ENCODE measurements around the gene SLC22A23. TPM values are rescaled to one million over a fixed set of nuclear protein-coding genes. Genes with fewer than 3 reads are reported as not detected.
"Not testable (repeated sequence)": the region's sequence is repeated elsewhere in the genome, so short reads cannot be mapped to it uniquely, and the experiment has no call there.

SLC22A23 gene
- polyA plus RNA-seq, 1 donor: 2.4 TPM

DNA sequence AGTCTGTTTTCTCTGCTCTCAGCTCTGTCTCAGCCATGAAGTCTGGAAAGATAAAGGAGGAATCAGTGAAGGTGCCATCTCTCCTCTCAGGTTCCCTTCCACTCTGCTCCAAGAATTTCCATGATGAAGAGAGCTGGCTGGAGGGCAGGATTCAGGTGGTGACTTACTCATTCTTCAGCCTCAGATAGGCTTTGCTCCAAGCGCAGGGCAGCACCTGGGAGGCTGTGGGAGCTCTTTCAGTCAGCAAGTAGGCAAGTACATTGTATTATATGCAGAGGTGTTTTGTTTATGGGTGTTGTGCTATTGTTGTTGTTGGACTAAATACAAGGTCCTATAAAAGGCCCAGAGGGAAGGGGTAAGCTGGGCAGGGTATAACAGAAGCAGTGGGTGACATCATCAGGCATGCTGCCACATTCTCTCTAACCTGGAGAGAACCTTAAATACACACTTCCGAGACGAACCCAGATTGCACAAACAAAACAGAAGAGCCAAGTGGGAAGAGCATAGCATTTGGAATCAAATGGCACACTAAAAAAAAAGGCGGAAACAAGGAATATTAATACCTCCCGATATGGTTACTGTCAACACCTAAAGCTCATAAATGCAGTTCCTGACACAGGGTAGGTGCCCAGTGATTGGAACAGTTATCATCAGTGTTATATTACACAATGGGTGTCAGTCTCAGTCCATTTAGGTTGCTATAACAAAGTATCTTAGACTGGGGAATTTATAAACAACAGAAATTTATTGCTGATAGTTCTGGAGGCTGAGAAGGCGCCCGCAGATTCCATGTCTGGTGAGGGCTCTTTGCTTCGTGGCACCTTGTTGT lies 212.6 kb downstream of the SLC22A23 start:
- no peak for DNase-seq (ENCODE audit: low read depth)

DNA sequence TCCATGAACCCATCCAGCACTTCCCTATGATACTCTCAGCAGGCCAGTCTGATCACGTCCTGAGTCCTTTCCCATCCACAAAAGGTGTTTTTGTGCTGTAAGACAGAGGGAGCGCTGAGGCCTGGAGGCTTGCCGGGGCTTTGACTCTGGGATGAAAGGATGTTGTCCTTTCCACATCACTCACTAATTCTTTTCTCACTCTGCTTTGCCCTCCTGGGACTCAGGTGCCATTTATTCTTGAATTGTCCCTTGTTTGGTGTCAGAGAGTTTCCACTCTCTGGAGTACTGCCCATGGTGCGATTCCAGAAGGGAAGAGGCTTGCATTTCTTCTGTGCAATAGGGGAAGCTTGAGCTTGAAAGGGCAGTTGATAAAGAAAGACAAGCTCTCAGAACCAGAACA lies 214.1 kb downstream of the SLC22A23 start:
- DNase-seq (ENCODE audit: low read depth): no peak

DNA sequence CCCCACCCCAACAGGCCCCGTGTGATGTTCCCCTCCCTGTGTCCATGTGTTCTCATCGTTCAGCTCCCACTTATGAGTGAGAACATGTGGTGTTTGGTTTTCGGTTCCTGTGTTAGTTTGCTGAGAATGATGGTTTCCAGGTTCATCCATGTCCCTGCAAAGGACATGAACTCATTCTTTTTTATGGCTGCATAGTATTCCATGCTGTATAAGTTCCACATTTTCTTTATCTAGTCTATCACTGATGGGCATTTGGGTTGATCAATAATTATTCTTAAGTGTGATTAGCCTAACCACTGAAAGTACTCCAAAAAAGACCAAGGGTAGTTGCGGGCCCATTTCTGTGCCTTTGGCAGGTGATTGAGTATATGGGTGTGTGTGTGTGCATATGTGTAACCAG lies 215.1 kb downstream of the SLC22A23 start:
- DNase-seq (ENCODE audit: low read depth): not testable (repeated sequence)

DNA sequence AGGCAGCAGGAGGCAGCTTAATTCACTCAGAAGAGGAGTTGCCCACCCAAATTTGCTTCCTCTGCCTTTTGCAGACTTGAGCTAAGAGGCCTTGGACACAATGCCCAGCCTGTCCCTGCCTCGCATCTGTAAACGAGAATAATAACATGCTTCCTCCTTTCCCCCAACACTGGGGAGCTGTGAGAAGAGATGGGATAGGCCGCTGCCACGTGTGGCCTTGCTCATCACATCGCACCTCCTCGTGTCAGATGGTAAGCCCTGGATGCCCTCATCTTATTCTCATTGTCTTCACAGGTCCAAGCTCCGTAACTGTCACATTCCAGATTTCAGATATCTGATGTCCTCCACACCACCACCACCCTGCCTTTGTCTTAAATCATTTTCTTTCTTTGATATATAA lies 216.3 kb downstream of the SLC22A23 start:
- DNase-seq (ENCODE audit: low read depth): no peak

GRCh38 chr6:3239110-3239830 lies 217.6 kb downstream of the SLC22A23 start:
- DNase-seq (ENCODE audit: low read depth): no peak

GRCh38 chr6:3237761-3238662 lies 218.8 kb downstream of the SLC22A23 start:
- DNase-seq (ENCODE audit: low read depth): no peak

GRCh38 chr6:3236005-3236404 lies 220.8 kb downstream of the SLC22A23 start:
- no peak for DNase-seq (ENCODE audit: low read depth)

DNA sequence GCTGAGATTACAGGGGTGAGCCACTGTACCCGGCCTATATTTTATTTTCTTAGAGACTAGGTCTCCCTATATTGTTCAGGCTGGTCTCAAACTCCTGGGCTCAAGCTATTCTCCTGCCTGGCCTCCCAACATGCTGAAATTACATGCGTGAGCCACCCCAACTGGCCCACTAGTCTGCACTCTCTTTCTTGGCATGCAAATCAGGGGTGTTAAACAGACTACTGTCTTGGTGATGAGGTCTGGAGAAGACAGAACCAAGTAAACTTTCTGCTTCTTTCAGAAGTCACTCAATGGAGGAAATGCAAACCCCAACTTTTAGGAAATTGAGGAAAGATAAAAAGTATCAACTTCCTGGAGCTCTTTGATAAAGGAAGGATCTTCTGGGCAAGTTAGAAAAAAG lies 221.4 kb downstream of the SLC22A23 start:
- DNase-seq (ENCODE audit: low read depth): no peak

- DNase-seq (ENCODE audit: low read depth): no peak
Observed at GRCh38 chr6:3233904-3234303, 222.9 kb downstream of the SLC22A23 start.

DNA sequence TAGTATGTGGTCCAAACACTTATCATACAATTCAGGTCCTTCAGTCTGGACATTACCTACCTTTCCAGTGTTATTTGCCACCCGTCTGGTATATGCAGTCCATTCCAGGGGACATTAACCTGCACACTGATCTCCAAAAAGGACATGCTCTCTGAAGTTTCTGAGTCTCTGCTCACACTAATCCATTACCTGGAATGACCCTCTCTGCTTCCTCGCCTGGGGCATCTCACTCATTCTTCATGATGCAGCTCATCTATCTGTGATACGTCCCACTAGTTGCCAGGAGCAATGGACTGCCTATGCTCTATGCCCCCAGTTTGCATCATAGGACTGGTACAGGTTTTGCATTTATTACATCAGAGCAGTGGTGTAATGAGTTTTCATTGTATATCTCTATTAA lies 223.5 kb downstream of the SLC22A23 start:
- DNase-seq (ENCODE audit: low read depth): no peak

- DNase-seq (ENCODE audit: low read depth): no peak
Observed at GRCh38 chr6:3232017-3232945, 224.6 kb downstream of the SLC22A23 start.

DNA sequence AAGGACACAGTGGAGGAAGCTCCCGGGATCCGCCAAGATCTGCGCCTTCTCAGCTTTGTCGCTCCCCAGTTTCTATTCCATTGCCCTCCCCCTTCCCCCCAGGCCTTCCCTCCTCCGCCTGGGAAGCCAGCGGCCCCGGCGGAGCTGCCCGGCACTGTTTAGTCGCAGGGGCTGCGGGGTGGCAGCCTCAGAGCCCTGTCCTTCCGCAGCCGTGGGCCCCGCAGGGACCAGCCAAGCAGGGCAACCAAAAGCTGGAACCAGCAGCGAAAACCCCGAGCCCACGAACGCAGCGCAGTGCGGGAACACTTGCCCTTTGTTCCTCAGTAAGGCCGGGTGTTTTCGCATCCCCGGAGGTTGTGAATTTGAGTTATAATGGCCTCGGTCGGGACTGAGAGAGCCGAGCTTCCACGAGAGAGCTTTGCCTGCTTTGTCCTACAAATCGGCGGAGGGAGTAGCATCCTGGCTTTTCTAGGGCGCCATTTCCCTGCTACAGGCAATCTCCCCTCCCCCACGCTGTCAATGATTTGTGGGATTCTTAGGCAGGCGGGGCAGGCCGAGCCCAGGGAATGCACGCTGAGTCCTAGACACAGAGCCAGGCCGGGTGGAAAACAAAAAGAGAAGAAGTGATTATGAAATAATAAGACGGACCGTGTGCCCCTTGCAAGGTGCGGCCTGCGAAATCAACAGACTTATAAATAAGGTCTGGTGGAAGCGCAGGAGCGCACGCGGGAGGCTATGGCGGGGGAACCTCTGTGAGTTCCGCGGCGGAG lies 225.4 kb downstream of the SLC22A23 start:
- DNase-seq (ENCODE audit: low read depth): no peak

DNA sequence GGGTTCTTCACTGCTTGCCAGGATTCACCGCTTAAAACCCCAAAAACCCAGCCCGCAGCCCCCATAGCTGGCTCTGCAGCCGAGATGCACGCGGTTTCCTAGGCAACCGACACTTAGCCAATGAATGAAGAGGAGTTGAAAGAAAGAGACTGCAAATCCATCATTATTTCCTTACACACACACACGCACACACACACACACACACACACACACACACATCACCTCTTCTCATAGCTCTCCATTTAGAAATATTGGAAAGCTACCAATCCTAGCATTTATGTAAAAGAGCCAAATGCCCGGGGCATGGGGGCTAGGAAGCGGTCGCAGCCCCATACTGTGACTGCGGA lies 226.0 kb downstream of the SLC22A23 start:
- no peak for DNase-seq (ENCODE audit: low read depth)

DNA sequence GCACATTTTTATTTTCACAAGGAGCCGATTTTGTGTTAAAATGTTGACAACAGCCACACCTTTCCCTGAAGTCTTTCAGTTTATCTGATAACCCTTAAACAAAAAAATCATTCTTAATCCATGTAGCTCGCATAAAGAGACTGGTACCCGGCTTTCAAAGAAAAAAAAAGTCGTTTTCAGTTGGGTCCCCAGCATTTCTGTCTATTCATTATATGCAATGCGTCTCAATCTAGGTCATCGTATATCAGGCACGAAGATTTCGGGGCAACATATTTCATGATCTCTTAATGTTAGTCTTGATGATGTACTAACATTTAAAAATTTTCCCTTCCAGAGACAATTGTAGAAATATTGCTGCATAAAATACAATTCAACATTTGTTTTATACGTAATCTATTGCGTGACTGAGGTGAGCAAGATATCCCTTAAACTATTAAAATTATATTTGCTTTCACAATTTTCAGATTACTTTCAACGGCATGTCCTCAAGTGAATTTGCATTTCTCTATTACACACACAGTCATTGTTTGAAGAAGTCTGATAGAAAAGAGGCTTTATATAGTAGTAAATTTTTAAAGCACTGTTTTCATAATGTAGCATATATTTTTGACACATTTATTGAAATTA lies 226.5 kb downstream of the SLC22A23 start:
- no peak for DNase-seq (ENCODE audit: low read depth)

- no peak for DNase-seq (ENCODE audit: low read depth)
Observed at GRCh38 chr6:3229566-3230178, 227.2 kb downstream of the SLC22A23 start.

DNA sequence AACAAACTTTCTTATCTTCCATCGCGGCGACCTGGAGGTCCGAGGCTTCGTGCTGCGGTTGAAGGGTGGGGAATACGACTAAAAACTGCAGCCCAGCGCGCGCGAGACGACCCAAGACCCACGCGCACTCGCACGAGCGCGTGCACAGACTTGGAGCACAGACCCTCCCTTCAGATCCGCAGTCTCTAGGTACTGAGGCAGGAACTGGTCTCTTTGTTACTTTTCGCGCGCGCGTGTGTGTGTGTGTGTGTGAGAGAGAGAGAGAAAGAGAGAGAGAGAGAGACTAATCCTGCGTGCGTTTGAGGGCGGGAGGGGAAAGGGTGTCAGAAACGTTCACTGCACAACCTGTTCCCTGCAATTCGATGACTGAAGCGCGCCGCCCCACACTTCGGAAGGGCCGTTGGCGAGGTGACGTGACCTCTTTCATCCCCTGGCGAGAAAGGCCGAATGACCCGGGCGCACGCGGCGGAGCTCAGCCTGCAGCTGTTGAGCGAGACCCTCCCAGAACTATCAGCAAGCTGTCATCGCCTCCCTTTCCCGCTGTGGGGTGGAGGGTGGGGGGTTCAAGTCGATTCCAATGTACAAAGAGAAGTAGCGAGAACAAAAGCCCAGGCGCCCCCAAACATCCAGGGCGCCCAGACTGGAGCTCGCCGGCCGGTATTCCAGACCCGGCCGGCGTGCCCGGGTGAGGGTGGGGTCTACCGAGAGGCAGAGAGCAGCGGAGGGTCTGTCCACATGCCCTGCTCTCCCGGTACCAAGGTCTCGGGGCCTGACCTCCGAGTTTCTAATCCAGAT lies 227.9 kb downstream of the SLC22A23 start:
- DNase-seq (ENCODE audit: low read depth): no peak

DNA sequence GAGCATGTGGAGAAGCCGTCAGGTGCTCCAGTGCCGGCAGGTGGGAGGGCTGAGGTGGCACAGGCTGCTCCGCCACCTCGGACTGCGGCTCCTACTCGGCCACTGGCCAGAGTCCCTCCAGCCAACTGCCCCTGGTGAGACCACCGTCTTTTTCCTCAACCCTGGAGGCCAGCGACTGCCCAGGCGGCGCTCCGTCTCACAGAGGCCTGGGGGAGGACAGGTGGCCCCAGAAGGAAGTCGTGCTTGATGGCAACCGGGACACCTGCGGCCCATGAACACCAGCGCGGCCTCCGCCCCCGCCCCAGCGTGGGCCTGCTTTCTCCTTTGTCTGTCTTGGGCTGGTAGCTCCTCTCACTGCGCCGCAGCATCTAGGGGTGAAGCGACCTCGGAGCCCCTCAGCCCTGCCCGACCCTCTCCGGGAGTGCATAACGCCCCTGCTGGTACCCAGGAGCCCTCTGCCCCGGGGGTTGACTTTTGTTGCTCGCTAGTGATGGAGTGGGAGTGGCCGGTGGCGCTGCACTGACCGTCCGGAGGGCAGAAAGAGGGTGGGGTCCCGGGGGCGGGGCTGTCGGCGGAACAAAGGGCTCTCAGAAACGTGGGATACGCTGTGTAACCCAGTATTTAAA lies 228.7 kb downstream of the SLC22A23 start:
- DNase-seq (ENCODE audit: low read depth): no peak

Measured in forelimb muscle (tissue), 1 donor.